Endometrium (tissue), 2 donors: Measurements from ENCODE around the gene ADGRD1.
A peak's percentile ranks its signal among the peaks of the same experiment; 100 is the strongest.

Experiments used
- FAIRE-seq: peaks from 2 replicates; lab custom pipeline; 2012; peaks lifted over from hg19 to GRCh38; lab: Jason Lieb, UNC
- donor health status: control.
- donor health status: control.

Gene ADGRD1

DNA sequence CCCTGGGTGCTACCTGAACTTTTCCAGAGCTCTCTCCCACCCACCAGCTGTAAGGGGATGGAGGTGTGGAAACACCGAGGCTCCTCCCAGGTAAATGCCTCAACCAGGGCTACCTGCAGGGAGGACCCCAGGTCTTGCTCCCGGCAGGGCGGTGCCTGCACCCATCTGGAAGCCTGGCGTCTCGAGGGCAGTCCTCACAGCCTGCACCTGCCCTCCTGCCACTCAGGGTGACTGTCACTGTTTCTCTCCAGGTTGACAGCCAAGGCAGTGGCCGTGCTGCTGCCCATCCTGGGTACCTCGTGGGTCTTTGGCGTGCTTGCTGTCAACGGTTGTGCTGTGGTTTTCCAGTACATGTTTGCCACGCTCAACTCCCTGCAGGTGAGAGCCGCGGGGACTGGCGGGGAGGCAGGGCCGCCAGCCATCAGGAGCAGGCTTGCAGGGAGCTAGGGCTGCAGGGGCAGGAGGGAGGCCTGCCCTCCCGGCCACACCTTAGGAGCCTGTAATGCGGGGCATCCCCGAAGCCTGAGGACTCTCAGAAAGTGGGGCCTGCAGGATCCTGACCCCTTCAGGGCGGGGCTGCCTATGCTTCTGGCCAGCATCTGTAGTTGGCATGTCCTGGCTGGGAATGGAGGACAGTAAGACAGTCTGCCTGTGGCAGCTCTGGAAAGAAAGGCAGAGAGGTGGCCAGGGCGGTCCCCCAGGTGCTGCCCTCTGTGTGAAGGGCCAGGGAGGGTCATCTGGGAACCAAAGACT is 182.3 kb downstream of the ADGRD1 start:
- no peak for FAIRE-seq

DNA sequence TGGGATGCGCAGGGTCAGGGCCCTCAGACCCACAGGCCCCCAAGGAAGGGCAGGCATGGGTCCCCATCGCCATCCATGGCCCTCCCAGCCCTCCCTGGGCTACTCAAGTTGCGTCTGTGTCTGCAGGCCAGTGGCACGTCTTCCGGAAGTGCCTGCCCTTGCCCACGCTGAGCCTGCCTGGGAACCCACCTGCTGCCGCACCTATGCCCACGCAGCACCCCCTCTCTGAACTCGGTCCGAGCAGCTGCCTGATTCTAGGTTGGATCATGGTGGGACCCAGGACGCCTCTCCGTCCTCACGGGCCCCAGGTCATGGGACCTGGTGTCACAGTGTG is 182.8 kb downstream of the ADGRD1 start:
- no peak for FAIRE-seq

DNA sequence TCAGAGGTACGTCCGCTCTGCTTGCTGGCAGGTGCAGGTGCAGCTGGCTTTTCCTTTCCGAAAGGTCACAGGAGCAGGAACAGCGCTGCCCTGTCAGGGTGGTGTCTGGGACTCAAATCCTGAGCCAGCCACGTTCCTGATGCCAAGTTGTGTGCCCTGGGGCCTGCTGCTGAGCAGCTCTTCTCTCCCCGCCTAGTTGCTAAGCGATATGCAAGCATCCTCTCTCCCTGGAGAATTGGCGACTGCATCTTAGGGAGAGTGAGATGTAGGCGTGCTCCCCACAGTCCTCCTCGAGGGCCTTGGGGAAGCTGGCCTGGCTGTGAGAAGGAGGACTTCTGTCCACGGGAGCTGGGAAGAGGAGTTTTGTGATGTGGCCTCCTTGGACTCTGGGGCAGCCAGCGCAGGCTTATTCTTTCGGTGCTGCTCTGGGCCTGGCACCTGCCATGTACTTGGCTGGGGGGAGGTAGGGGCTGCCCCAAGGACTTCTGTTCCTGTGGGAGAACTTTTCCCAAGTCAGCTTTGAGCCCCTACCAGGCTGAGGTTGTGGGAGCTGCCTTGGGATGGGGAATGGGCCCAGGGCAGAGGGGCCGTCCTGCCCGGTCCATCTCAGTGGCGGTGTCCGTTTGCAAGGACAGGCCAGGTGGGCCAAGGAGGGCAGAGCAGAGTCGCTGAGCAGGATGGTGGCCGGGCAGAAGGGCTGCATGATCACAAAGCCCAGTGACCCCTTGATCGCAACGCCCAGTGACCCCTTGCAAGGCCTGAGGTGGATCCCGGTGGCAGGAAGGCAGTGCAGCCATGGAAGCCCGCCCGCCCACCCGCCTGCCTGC is 183.5 kb downstream of the ADGRD1 start:
- FAIRE-seq, result no peak

DNA sequence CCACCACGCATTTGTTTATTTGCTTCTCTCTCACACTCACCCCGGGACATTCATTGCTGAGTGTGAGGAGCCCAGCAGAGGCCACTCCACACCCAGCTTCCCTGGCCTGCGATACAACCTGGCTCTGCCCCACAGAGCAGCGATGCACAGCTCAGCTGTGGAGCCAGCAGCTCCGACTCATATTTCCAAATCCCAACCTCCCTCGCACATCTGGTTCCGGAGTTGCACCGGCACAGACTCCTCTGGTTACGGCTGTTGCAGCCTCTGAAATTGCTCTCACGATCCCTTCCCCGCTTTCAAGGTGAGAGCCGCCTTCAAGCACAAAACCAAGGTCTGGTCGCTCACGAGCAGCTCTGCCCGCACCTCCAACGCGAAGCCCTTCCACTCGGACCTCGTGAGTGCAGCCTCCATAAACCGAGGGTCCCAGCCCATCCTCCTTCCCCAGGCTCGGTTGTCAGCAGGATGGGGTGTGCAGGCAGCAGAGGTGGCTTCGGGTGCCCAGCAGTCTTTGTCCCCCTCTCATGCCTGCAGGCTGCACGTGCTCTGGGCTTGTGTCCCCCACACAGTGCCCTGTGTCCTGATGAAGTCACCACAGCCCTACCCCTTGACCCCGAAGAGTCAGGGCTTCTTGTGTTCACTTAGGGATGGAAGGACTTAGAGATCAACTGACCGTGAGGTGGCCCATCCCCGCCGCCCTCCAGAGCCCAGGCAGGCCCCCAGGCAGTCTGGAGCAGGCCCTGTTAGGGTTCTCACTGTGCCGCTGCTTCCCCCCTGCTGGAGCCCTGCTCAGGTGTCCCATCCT is 184.3 kb downstream of the ADGRD1 start:
- peak; percentile 74 for FAIRE-seq

DNA sequence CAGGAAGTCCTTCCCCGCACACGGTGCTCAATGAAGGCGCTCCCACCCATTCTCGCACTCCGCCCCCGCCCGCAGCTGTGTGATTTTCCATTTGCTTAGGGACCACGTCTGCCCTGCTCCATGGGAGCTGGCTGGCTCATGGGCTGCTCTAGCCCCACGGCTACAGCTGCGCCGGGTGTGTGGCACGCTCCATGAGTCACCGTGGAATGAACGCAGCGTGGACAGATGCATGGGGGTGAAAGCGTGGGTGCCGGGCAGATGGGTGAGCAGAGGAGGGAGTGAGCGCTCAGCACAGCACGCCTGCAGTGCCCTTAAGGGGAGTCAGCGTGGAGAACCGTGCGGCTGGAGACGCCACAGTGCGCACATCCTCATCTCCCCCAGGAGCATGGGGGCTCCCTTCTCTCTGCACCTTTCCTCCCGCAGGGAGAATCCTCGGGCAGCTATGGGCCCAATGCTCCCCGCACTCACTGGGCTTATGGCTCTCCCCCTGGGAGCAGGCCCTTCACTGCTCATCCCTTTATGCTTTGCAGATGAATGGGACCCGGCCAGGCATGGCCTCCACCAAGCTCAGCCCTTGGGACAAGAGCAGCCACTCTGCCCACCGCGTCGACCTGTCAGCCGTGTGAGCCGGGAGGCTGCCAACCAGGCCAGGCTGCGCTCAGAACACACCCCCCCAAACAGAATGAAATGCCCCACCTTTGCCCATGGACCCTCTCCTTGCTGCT is 185.1 kb downstream of the ADGRD1 start:
- no peak for FAIRE-seq

DNA sequence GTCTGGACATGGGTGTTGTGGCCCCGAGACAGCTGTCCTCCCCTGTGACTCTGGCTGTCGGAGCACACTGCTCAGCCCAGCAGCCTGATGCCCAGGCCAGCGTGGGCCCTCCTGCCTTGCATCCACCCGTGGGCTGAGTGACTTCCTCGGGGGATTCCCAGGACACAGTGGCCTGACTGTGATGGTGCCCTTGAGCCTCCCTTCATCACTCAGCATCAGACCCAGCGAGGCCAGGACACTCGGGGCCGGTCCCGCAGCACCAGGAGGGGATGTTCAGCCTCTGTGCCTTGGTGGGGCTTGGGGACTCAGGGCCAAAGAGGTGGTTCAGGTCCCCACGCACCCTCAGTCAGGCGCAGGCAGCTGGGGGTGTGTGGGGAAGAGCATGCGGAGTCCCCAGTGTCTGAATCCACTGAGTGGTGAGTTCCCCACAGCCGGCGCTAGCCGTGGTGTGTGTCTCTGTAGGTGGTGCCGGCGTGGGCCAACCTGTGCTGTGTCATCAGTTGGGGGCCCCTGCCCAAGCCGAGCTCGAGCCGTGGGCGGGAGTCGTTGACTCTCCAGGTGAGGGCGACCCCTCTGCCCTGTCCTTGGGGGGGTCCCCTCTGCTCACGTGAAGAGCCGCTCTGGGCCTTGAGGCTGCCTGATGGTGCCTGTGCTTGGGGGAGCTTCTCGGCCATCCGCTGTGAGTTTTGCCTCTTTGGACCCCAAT is 185.8 kb downstream of the ADGRD1 start:
- no peak for FAIRE-seq

DNA sequence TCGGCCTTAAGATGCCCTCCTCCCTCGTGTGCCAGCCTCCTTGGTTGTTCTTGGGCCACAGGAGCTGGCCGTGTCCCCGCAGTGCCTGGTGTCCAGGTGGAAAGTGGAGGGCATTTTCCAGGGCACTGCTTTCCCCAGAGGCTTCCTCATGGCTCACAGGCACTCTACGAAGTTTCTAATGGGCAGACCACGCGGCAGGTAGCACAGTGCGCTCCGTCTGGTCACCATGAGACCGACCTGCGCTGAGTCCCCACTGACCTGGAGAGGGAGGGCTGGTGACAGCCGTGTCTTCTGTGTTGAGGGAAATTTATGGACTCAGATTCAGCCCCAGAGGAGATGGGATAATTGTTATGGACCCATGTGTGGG is 186.3 kb downstream of the ADGRD1 start:
- no peak for FAIRE-seq

DNA sequence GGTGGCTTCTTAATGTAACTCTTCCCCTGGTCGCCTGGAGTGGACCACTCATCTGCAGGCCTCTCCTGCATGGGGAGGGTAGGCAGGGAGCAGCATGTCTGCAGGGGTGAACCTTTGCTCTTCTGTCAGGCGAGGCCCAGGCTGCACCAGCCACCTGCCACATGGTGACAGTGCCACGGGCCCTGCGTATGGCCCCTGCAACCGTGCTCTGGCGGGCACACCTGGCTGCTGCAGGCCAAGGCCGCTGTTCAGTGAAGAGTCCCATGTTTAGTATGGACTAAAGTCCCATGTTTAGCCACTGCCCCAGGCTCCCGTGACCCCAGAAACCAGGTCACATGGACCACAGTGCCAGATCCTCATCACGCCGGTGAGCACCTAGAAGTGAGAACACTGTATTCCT is 187.0 kb downstream of the ADGRD1 start:
- no peak for FAIRE-seq

DNA sequence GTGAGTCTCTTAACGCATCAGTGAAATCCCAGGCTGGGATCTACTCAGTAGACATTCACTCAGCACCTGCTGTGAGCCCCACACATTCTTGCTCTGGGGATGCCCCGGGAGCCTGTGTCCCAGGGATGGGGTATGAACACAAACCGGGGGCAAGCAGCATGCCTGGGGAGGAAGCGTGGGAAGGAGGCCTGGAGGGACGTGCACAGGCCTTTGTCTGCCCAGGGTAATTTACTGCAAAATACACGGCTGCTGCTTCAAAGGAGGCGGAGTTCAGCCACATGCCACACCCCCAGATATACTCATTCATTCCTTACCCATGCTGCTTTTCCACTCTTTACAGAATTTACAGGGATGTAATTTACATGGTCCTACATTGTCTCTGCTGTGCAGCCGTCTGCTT is 187.8 kb downstream of the ADGRD1 start:
- FAIRE-seq, result no peak

DNA sequence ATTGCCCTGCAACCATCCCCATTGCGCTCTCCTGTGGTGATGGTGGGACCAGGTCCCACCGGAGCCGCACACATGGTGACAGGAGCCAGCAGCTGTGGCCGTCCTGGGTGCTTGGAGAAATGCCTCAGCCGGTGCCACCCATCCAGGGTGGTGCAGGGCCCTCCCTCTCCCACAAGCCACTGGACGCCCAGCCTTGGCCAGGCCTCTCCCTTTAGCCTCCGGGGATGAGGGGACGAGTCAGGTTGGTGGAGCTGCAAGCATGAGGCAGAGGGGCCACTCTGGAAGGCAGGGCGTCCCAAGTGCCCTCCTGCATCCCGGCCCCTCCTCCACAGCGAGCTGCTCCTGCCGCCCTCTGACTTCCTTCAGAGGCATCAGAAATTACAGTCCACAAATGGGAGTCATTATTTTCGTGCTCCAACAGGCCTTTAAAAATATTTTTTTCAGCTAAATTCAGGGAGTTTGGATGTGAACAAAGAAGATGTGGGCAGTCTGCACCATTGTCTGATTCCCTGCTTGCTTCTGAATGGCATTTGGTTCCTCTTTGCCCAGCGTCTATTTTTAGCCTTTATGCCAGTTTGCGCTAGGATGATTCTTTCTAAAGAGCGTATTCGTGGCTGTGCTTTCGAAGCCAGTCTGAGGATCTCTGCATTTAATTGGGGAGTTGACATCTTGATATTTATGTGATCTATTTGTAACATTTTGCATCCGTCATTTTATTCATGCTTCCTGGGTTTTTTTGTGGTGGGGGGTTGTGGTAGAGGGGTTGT is 189.4 kb downstream of the ADGRD1 start:
- no peak for FAIRE-seq

DNA sequence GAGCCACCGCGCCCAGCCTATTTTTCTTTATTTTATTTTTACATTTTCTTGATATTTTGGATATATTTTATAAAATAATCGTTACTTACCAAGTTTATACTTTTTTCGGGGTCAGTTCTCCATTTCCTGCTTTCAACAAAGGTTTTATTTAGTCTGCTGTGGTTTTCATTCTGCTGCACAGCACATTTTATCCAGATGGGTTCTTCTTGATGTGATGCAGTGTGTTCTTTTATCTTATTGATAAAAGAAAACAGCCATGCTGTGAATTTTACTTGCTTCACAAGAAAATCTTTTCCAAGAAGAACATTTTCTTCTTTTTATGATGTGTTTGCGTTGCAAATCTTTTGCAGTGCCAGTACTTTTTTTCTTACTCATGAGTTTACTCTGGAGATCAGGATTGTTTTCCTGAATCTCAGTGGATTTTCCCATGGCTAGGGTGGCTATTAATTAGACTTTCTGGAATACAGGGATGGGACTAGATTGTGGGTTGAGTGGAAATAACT is 192.5 kb downstream of the ADGRD1 start:
- peak; percentile 96 for FAIRE-seq

DNA sequence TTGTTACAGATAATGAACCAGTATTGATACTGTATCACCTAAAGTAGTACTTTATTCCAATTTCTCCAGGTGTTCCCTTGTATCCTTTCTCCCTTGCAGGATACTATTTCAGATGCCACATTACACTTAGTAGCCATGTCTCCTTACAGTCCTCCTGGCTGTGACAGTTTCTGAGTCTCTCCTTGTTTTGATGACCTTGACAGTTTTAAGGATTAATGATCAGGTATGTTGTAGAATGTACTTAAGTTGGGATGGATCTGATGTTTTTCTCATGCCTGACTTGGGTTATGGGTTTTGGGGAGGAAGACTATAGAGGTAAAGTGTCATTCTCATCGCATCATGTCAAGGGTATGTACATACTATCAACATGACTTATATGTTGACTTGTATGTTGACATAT is 193.6 kb downstream of the ADGRD1 start:
- FAIRE-seq, result no peak

DNA sequence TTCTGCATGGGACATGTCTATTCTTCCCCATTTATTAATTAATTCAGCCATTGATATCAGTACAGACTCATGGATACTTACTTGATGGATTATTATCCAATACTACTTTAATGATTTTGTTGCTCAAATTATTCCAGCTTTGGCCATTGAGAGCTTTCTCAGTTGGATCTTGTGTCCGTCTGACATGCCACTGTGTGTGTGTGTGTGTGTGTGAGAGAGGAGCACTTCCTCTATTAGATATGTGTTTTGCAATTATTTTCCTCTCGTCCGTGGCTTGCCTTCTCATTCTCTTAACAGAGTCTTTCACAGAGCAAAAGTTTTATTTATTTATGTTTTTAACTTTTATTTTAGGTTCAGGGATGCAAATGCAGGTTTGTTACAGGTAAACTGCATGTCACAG is 194.2 kb downstream of the ADGRD1 start:
- no peak for FAIRE-seq

DNA sequence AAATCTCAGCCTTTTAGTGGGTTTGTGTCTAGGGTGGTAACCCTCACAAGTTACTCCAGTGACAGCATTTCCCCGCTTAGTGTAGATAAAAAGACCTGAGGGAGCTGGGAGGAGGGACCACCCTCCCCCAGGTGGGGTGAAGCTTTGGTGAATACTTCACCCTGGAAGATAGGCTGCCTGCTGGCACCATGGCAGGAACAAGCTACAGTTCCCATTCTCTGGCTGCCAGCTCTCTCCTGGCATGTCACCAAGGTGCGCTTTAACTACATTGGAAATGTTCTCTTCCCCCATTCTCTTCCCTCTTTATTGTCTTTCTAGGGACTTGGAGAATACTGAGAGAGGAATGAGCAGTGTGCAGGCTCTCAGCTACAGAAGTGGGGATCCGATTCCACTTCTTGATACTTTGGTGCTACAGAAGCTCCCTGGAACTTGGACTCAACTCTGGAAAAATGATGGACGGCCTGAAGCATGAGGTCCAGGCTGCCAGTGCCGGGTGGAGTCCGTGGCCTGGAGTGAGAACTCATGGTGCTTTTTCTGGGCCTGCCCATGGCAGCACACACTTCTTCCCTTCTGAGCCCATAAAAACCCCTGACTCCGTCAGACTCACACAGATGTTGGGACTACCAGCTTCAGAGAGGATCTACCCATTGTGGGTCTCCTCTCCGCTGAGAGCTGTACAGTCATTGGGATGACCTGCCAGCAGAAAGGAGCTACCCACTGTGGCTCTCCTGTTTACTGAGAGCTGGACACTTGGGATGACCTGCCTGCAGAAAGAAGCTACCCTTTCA is 198.0 kb downstream of the ADGRD1 start:
- no peak for FAIRE-seq

DNA sequence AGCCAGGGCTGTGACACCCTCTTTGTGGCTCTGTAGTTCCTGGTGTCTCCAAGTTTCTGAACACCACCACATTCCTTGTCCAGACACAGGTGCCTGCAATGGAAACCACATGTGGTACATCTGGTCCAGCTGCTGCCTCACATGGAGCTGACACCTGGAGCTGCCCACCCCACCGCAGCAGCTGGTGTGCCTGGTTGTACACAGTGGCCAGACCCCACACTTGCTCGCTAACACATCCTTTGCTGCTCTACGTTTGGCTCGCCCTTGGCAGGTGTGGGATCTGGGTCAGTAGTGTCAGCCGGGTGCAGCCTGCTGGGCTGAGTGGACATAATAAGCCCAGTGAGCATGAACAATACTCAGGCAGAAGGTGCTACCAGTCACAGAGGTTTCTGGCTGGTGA is 198.9 kb downstream of the ADGRD1 start:
- FAIRE-seq, result no peak

DNA sequence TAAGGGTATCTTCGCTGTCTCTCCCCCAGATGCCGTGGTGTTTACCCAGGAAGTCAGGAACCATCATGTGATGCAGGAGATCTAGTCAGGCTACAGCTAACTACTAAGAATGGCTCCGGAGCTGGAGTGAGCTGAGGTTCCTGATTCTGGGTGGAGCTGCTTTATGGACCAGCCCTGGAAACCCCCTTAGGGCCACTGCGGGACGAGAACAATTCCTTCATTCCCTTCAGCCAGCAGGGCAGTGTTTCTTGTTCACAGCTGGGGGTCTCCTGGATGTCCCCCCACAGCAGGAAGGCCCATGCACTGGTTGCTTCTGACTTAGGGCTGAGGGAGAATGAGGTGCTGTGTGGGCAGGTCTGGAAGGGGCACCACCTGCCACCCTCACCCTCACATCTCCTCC is 199.3 kb downstream of the ADGRD1 start:
- no peak for FAIRE-seq

DNA sequence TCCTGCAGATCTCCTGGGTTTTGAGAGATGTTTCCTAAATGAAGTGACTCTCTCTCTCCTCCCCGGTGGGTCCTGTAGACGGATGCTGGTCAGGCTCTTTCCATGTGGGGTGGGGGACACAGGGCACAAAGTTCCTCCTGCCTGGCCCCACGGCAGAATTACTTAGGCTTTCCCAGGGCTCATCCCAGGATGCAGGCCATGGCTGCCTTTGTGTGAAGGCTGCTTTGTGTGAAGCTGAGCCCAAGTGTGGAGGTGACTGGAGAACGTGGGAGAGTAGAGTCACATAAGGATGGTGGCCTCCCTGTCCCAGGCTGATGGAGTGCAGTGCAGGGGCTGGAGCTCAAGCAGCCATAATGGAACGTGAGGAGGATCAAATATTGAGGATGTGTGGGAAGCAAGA is 200.2 kb downstream of the ADGRD1 start:
- FAIRE-seq, result no peak

DNA sequence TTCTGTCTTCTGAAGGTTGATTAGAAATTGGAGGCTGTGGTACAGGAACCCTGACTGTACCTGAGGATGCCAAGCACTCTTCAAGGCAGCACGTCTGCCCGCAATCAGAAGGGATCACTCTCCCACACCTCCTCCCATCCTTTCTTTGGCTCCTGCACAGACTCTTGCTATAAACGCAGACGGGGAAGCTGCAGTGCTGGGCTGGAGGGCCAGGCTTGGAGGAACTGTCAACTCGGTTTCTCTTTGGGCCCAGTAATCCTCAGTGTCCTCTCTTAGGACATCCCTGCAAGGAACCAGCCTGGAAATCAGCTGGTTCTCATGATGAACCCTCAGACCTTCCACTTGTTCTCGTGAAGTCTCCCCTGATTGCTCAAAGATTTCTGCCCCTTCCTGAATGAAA is 201.4 kb downstream of the ADGRD1 start:
- FAIRE-seq, result no peak

DNA sequence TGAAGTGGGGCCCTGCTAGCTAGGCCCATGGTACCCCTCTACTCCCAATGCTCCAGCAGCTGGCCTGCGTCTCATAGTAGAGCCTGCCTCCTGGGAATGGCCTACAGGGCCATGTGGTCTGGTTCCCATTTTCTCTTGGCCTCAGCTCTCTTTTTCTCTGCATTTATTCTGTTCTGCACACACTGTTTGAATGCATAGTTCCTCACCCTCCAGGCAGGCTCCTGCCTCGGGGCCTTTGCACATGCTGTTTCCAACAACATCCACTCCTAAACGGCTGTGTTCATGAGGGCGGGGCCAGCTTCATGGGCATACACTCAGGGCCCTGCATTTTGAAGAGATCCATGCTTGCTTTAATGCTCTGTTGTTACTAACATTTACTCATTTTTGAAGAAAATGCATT is 204.0 kb downstream of the ADGRD1 start:
- no peak for FAIRE-seq

DNA sequence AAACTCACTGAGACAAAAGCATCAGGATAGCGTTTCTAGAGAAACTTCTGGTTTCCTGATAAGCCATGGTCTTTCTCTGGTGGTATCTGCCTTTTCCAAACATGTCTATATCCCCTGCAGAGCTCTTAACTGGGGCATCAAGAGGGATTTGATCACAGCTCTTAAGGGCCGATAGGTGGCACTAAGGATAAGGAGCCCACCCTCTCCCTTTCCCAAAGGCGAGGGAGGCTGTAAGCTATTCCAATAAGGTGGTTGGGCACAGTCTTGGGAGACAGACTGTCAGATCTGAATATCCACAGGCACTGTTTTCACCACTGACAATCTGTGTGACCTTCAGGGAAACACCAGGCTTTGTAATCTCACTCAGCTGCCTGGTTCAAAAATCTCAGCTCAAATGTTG is 206.0 kb downstream of the ADGRD1 start:
- no peak for FAIRE-seq
